Measurements from ENCODE around the gene CD44. TPM values are rescaled to one million over a fixed set of nuclear protein-coding genes. Genes with fewer than 3 reads are reported as not detected.

Gene CD44
- total and polyA plus RNA-seq, 10 of the 15 experiments (the other 5 are each of a cell fraction or from before 2014, with no cell fraction given): 57.1 to 293 (median 120) TPM

DNA sequence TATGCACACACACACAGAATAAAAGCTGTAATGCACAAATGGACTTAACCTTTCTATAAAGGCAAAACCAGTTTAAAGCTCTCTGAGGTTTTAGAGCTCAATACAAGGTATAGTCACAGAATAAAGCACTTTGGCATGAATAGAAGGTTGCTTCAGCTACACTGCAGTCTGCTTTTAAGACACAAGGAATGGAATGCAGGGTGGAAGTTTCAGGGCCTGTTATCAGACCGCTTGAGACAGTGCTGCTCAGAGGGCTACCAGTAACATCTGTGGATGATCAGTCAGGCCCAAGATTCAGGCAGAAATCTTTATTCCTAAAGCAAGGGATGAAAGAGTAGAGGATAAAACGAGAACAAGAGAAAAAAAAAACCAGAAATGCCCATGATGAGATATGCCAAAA is 46.7 kb downstream of the CD44 start (continued):
- TF ChIP-seq, protein P1, sequence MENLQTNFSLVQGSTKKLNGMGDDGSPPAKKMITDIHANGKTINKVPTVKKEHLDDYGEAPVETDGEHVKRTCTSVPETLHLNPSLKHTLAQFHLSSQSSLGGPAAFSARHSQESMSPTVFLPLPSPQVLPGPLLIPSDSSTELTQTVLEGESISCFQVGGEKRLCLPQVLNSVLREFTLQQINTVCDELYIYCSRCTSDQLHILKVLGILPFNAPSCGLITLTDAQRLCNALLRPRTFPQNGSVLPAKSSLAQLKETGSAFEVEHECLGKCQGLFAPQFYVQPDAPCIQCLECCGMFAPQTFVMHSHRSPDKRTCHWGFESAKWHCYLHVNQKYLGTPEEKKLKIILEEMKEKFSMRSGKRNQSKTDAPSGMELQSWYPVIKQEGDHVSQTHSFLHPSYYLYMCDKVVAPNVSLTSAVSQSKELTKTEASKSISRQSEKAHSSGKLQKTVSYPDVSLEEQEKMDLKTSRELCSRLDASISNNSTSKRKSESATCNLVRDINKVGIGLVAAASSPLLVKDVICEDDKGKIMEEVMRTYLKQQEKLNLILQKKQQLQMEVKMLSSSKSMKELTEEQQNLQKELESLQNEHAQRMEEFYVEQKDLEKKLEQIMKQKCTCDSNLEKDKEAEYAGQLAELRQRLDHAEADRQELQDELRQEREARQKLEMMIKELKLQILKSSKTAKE (IDR thresholded peaks at IDR 0.05; ENCODE audit: low read depth, poor library complexity, severe bottlenecking): no peak
- TF ChIP-seq BHLHE40 (IDR thresholded peaks at IDR 0.05; ENCODE audit: borderline replicate concordance in 1 of 2, low read depth in 2 of 2, low read length in 1 of 2) (no peak), MXI1 (IDR thresholded peaks at IDR 0.05; ENCODE audit: low read depth, low read length) (no peak), STAT3 (IDR thresholded peaks at IDR 0.05; ENCODE audit: low read depth, low read length) (no peak), GABPA (IDR thresholded peaks at IDR 0.05; ENCODE audit: low read depth) (no peak), RBBP5 (conservative IDR thresholded peaks at IDR 0.05) (no peak)
- TF ChIP-seq, protein P2, sequence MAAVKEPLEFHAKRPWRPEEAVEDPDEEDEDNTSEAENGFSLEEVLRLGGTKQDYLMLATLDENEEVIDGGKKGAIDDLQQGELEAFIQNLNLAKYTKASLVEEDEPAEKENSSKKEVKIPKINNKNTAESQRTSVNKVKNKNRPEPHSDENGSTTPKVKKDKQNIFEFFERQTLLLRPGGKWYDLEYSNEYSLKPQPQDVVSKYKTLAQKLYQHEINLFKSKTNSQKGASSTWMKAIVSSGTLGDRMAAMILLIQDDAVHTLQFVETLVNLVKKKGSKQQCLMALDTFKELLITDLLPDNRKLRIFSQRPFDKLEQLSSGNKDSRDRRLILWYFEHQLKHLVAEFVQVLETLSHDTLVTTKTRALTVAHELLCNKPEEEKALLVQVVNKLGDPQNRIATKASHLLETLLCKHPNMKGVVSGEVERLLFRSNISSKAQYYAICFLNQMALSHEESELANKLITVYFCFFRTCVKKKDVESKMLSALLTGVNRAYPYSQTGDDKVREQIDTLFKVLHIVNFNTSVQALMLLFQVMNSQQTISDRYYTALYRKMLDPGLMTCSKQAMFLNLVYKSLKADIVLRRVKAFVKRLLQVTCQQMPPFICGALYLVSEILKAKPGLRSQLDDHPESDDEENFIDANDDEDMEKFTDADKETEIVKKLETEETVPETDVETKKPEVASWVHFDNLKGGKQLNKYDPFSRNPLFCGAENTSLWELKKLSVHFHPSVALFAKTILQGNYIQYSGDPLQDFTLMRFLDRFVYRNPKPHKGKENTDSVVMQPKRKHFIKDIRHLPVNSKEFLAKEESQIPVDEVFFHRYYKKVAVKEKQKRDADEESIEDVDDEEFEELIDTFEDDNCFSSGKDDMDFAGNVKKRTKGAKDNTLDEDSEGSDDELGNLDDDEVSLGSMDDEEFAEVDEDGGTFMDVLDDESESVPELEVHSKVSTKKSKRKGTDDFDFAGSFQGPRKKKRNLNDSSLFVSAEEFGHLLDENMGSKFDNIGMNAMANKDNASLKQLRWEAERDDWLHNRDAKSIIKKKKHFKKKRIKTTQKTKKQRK (IDR thresholded peaks at IDR 0.05; ENCODE audit: low read depth, low read length): no peak

Data from GM12878 (cell line).